ENCODE data around the gene IGSF8. TPM values are rescaled to one million over a fixed set of nuclear protein-coding genes. Genes with fewer than 3 reads are reported as not detected.

Gene IGSF8
- total and polyA plus RNA-seq, 2 donors (not counting 1 experiment from before 2014, with no cell fraction given), result 6.5 to 24.4 TPM

DNA sequence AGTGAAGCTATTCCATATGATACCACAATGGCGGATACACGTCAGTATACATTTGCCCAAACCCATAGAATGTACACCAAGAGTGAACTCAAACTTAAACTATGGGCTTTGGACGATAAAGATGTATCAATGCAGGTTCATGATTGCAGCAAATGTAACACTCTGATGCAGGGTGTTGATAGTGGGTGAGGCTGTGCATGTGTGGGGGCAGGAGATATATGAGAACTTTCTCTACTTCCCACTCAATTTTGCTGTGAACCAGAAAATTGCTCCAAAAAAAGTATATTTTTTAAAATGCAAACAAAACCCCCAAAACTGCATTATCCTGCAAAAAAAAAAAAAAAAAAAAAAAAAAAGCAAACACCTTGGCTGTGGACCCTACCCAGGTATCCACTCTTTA lies 20.5 kb upstream of the IGSF8 start:
- Histone ChIP-seq H2AFZ (ENCODE audit: low read length) (no peak overlapping the region), H3K27ac (ENCODE audit: insufficient read depth, low read length) (no peak overlapping the region), H3K36me3 (ENCODE audit: control insufficient read depth, insufficient read depth, low read length) (no peaks in the 10 kb centered on the region), H3K4me3 (replicated peaks in 1 of 4; ENCODE audit: control extremely low read depth in 1 of 4, insufficient read depth in 1 of 4, low read depth in 3 of 4, low read length in 4 of 4) (no peak overlapping the region), H3K27me3 (ENCODE audit: control insufficient read depth, insufficient read depth, low read length) (peaks cover 29% of the 10 kb centered on the region), H3K4me1 (ENCODE audit: control insufficient read depth, extremely low read depth, insufficient read depth, low read length) (no peaks in the 10 kb centered on the region), H4K20me1 (ENCODE audit: control insufficient read depth, extremely low read depth, insufficient read depth, low read length) (no peaks in the 10 kb centered on the region), H3K9me3 (ENCODE audit: control insufficient read depth, insufficient read depth, low read depth, low read length) (no peaks in the 10 kb centered on the region), H3K4me2 (ENCODE audit: extremely low read depth, insufficient read depth, low read length) (no peak overlapping the region), H3K9ac (ENCODE audit: insufficient read depth, low read length) (no peak overlapping the region), H3K79me2 (ENCODE audit: control insufficient read depth, insufficient read depth, low read length) (no peaks in the 10 kb centered on the region)
- TF ChIP-seq, protein P1, sequence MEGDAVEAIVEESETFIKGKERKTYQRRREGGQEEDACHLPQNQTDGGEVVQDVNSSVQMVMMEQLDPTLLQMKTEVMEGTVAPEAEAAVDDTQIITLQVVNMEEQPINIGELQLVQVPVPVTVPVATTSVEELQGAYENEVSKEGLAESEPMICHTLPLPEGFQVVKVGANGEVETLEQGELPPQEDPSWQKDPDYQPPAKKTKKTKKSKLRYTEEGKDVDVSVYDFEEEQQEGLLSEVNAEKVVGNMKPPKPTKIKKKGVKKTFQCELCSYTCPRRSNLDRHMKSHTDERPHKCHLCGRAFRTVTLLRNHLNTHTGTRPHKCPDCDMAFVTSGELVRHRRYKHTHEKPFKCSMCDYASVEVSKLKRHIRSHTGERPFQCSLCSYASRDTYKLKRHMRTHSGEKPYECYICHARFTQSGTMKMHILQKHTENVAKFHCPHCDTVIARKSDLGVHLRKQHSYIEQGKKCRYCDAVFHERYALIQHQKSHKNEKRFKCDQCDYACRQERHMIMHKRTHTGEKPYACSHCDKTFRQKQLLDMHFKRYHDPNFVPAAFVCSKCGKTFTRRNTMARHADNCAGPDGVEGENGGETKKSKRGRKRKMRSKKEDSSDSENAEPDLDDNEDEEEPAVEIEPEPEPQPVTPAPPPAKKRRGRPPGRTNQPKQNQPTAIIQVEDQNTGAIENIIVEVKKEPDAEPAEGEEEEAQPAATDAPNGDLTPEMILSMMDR (conservative IDR thresholded peaks at IDR 0.05 in 1 of 2, IDR thresholded peaks at IDR 0.05 in 1 of 2; ENCODE audit: low read depth in 1 of 2, low read length in 2 of 2), result no peak
- no peak for TF ChIP-seq EZH2 (IDR thresholded peaks at IDR 0.05; ENCODE audit: low read length, missing control alignments)
- DNase-seq (ENCODE audit: low read depth in 2 of 2), result no peak

DNA sequence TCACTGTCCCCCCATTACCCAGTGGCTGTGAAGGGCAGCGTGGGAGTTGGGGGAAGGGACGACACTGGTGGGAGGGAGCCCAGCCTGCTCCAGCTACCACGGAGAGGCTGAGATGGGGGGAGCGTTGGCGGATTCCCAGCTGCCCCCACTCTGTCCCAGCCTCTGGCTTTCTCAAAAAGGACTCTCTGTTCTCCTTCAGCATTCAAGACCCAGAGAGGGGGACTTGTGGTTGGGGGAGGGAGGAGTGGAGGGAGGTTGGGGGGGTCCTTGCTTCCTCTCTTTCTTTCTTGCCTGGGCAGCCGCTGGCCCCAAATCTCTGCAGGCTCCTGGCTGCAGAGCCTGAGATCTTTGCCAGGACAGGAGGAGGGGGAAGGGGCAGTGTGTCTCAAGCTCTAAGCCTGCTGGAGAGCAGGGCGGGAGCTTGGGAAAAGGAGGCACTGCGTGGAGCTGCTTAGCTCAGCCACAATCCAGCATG lies 19.3 kb upstream of the IGSF8 start:
- H3K4me3 ChIP-seq (replicated peaks in 1 of 4; ENCODE audit: control extremely low read depth in 1 of 4, insufficient read depth in 1 of 4, low read depth in 3 of 4, low read length in 4 of 4), result peak overlapping the region in 1 of 4 experiments; percentile 64
- no peaks in the 10 kb centered on the region for H3K9me3 ChIP-seq (ENCODE audit: control insufficient read depth, insufficient read depth, low read depth, low read length)
- H3K36me3 ChIP-seq (ENCODE audit: control insufficient read depth, insufficient read depth, low read length), result no peaks in the 10 kb centered on the region
- H3K9ac ChIP-seq (ENCODE audit: insufficient read depth, low read length), result no peak overlapping the region
- no peaks in the 10 kb centered on the region for H4K20me1 ChIP-seq (ENCODE audit: control insufficient read depth, extremely low read depth, insufficient read depth, low read length)
- no peak for TF ChIP-seq EZH2 (IDR thresholded peaks at IDR 0.05; ENCODE audit: low read length, missing control alignments)
- TF ChIP-seq, protein P1 (conservative IDR thresholded peaks at IDR 0.05 in 1 of 2, IDR thresholded peaks at IDR 0.05 in 1 of 2; ENCODE audit: low read depth in 1 of 2, low read length in 2 of 2), result no peak
- H3K27ac ChIP-seq (ENCODE audit: insufficient read depth, low read length), result no peak overlapping the region
- peak; percentile 35 to 79 for DNase-seq (ENCODE audit: low read depth in 2 of 2)
- peaks cover 30% of the 10 kb centered on the region for H3K27me3 ChIP-seq (ENCODE audit: control insufficient read depth, insufficient read depth, low read length)
- no peaks in the 10 kb centered on the region for H3K4me1 ChIP-seq (ENCODE audit: control insufficient read depth, extremely low read depth, insufficient read depth, low read length)
- no peaks in the 10 kb centered on the region for H3K79me2 ChIP-seq (ENCODE audit: control insufficient read depth, insufficient read depth, low read length)
- H3K4me2 ChIP-seq (ENCODE audit: extremely low read depth, insufficient read depth, low read length), result no peak overlapping the region
- H2AFZ ChIP-seq (ENCODE audit: low read length), result no peak overlapping the region

DNA sequence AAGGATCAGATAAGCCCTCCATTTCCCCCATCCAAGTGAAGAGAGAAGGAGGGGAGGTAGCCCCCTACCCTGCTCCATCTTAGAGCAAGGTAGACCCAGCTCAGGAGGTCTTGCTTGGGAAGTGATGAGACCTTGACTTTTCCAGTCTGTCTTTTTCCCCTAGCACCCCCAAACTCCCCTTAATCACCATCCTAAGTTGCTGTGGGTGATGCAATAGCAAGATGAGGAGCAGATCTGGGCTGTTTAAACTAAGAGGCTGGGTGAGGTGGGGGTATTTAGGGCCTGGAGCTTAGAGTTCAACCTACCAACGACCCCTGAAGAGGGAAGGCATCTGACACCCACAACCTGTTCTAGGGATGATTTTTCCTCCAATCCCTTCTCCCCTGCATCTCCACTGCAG lies 18.9 kb upstream of the IGSF8 start:
- Histone ChIP-seq H3K27ac (ENCODE audit: insufficient read depth, low read length) (no peak overlapping the region), H3K4me2 (ENCODE audit: extremely low read depth, insufficient read depth, low read length) (no peak overlapping the region), H3K9ac (ENCODE audit: insufficient read depth, low read length) (no peak overlapping the region), H4K20me1 (ENCODE audit: control insufficient read depth, extremely low read depth, insufficient read depth, low read length) (no peaks in the 10 kb centered on the region), H3K4me1 (ENCODE audit: control insufficient read depth, extremely low read depth, insufficient read depth, low read length) (no peaks in the 10 kb centered on the region), H3K36me3 (ENCODE audit: control insufficient read depth, insufficient read depth, low read length) (no peaks in the 10 kb centered on the region), H3K27me3 (ENCODE audit: control insufficient read depth, insufficient read depth, low read length) (peaks cover 34% of the 10 kb centered on the region), H3K79me2 (ENCODE audit: control insufficient read depth, insufficient read depth, low read length) (no peaks in the 10 kb centered on the region), H3K4me3 (replicated peaks in 1 of 4; ENCODE audit: control extremely low read depth in 1 of 4, insufficient read depth in 1 of 4, low read depth in 3 of 4, low read length in 4 of 4) (peak overlapping the region in 1 of 4 experiments; percentile 64), H3K9me3 (ENCODE audit: control insufficient read depth, insufficient read depth, low read depth, low read length) (no peaks in the 10 kb centered on the region), H2AFZ (ENCODE audit: low read length) (no peak overlapping the region)
- DNase-seq (ENCODE audit: low read depth in 2 of 2), result no peak
- TF ChIP-seq, protein P1 (conservative IDR thresholded peaks at IDR 0.05 in 1 of 2, IDR thresholded peaks at IDR 0.05 in 1 of 2; ENCODE audit: low read depth in 1 of 2, low read length in 2 of 2), result no peak
- TF ChIP-seq EZH2 (IDR thresholded peaks at IDR 0.05; ENCODE audit: low read length, missing control alignments), result no peak

Data from fibroblast of lung (primary cell).